Ureter (tissue), 1 donor: ENCODE results near the gene PHKG1. TPM values are rescaled to one million over a fixed set of nuclear protein-coding genes. Genes with fewer than 3 reads are reported as not detected.
A peak's percentile ranks its signal among the peaks of the same experiment; 100 is the strongest.
"Not testable (repeated sequence)": the region's sequence is repeated elsewhere in the genome, so short reads cannot be mapped to it uniquely, and the experiment has no call there.

ENCODE experiments used
- DNase-seq: peaks from one replicate; pipeline ENCODE4 v3.0.0-alpha.2; 2020; ENCODE audit warnings: low spot score
- total RNA-seq: library from RNA; stranded (reverse); gene quantifications from one replicate; pipeline ENCODE4 v1.2.4, GENCODE V29; 2023
- donor health status: DM: yes; HTN: yes; CAD: no.

PHKG1 gene
- total RNA-seq, 1 donor from 2014 or later: 3.1 TPM

DNA sequence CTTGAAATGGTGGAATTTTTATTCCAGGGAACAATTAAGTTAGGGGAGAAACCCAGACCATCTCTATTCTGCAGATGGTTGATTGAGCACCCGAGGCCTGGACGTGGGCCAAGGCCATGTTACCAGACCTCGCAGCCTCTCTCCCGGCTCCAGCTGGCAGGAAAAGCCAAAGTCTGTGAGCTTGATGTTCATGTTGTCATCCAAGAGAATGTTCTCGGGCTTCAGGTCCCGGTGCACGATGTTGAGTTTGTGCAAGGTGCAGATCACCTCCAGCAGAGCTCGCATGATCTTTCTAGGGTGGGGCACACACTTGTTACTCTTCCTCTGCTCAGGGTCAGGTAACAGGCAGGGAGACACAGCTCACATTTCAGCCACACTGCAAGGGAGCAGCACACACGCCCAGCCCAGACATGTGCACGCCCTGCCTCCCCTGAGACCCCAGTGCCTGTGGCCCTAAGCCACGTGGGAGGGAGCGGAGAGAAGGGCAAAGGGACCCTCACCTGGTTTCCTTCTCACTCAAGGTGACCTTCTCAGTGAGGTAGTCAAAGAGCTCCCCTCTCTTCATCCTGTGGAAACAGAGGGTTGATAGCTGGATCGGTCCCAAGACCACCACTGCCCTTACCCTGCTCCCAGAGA, 9.5 kb downstream of the PHKG1 start:
- no peak for DNase-seq

DNA sequence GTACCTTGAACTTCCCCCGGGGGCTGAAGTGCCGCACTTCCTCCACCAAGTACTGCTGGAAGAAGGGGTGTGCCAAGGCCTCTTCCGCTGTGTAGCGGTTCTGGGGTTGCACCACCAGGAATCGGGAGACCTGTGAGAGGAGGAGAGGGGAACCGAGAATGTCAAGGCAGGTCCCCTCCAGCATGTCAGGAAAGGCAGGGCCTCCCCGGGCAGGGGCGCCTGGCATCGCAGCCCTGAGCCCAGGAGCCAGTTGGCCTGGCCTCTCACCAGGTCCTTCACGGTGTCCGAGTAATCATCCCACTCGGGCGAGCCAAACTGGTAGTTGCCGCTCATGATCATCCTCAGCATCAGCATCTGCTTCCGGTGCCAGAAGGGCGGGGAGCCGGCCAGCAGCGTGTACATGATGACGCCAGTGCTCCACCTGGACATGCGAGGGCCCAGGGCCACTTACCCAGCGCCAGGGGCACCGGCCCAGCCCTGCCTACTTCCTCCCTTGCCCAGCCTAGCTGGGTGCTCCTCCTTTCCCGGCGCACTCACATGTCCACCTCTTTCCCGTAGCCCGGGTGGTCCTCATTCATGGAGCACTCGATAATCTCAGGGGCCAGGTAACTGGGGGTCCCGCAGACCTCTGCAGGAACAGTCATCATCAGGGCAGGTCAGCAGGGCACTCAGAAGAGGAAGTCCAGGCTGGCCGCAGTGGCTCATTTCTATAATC, 11.0 kb downstream of the PHKG1 start:
- no peak for DNase-seq

DNA sequence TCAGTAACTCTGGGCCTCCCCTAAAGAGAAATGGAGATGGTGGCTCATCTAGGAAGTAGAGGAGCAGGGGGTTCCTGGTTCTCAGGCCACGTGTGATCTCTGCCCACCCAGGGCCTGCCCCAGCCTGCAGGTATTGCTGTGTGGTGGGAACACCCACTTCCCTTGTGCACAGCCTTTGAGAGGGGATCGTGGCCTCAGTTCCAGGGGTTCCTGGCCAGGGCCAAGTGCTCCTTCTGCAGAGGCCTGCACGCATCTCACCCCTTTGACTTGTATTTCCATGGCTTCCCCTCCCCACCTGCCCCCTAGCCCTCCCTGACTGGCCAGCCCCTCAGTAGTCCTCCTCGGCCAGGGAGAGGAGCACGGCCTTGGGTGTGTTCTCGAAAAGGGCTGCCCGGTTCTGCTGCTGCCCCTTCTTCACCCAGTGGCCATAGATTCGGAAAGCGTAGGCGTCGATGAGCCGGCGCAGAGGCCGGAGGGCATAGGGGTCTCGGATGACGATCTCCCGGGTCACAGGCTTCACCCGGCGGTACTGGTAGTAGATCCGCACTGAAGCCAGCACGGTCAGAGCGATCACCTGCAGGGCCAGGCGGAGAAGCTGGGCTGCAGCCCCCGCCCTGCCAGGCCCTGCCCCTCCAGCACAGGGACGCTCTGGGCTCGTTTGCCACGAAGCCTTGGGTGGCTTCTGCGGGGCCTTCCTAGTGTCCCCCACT, 11.9 kb downstream of the PHKG1 start:
- DNase-seq: not testable (repeated sequence)

DNA sequence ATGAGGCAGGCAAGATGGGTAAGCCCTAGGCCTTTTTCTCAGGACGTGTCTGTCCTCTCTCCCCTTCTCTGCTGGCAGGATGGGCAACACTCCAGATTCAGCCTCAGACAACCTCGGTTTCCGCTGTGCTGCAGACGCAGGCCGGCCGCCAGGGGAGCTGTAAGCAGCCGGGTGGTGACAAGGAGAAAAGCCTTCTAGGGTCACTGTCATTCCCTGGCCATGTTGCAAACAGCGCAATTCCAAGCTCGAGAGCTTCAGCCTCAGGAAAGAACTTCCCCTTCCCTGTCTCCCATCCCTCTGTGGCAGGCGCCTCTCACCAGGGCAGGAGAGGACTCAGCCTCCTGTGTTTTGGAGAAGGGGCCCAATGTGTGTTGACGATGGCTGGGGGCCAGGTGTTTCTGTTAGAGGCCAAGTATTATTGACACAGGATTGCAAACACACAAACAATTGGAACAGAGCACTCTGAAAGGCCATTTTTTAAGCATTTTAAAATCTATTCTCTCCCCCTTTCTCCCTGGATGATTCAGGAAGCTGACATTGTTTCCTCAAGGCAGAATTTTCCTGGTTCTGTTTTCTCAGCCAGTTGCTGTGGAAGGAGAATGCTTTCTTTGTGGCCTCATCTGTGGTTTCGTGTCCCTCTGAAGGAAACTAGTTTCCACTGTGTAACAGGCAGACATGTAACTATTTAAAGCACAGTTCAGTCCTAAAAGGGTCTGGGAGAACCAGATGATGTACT, 13.1 kb downstream of the PHKG1 start:
- peak; percentile 81 for DNase-seq

DNA sequence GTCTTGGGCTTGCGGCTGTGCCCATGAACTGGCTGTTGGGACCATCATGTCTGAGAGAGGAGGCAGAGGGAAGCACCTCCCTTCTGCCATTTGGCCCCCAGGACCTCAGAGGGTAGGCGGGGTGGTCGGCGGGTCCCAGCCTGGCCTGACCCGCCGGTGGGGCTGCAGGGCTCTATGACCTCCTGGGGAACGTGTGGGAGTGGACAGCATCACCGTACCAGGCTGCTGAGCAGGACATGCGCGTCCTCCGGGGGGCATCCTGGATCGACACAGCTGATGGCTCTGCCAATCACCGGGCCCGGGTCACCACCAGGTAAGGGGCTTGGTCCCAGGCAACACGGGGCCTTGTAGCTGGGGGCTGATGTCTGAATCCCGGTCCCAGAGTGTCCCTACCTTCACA, 14.6 kb downstream of the PHKG1 start:
- no peak for DNase-seq

DNA sequence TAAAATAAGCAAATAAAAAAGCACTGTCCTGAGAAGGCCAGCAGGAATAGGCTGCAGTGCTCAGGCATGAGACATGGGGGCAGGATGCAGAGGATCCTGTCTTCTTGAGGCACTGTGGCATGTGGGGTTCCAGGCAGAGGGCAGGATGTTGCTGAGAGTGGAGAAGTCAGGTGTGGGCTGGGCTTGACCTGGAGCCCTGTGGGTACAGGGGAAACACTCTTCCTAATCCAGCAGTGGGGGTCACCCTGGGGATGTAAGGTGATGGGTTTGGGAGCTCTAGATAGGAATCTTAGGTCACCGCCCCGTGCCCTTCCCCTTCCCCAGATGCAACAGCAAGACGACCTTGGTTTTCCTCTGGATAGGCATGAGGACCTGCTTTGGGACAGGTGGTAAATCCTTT, 15.1 kb downstream of the PHKG1 start:
- no peak for DNase-seq

DNA sequence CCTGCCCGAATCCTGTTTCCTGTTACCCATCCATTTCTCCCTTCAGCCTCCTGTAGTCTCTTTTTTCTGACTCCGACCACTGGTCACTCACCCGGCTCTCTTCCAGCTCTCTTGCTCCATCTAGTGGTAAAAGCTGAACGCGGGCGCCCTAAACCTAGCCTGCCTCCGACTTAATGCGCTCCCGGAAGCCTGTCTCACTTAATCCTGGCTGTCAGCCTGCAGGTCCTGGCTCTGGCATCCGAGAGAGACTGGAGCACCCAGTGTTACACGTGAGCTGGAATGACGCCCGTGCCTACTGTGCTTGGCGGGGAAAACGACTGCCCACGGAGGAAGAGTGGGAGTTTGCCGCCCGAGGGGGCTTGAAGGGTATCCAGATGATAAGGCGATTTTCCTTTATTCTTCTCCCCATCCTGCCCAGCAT, 18.4 kb downstream of the PHKG1 start:
- peak; percentile 93 for DNase-seq

DNA sequence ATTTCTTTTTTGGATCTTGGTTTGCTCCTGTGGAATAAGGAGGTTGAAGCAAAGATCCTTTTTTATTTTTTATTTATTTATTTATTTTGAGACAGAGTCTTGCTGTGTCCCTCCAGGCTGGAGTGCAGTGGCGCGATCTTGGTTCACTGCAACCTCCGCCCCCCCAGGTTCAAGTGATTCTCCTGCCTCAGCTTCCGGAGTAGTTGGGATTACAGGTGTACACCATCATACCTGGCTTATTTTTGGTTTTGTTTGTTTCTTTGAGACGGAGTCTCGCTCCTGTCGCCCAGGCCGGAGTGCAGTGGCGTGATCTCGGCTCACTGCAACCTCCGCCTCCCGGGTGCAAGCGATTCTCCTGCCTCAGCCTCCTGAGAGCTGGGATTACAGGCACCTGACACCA, 26.4 kb downstream of the PHKG1 start:
- DNase-seq: not testable (repeated sequence)

DNA sequence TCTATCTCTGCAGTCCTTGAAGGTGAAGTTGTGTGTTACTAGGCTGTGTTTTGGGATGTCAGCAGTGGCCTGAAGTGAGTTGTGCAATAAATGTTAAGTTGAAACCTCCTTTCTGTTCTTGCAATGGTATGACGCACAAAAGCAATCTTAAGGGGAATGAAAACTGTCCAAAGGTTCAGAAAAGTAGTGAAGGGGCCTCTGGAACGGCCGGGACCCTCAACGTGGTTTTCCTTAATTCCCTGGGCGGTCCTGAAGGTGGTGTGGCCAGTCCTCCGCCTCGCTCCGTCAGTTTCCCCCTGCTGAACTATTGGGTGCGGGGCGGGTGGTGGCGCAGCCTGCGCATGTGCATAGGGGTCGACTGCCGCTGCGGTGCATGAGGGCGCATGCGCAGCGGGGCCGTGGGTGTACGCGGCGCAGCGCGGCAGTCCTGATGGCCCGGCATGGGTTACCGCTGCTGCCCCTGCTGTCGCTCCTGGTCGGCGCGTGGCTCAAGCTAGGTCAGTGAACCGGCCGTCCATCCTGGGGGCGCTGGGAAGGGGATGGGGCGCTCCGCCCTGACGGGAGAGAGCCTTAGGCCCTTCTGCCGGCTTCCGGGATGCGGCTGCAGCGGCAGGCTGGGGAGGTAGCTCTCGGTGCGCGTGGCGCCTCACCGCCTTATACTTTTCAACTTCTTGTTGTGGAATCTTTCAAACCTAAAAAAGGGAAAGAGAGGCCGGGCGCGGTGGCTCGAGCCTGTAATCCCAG, 28.7 kb downstream of the PHKG1 start, which contains the start of gene SUMF2:
Gene SUMF2, plus strand, starts transcription at position 405 of the 744 bp plus-strand sequence. Its CDS starts 26 bp downstream, at position 431.
- DNase-seq: peak; percentile 90

DNA sequence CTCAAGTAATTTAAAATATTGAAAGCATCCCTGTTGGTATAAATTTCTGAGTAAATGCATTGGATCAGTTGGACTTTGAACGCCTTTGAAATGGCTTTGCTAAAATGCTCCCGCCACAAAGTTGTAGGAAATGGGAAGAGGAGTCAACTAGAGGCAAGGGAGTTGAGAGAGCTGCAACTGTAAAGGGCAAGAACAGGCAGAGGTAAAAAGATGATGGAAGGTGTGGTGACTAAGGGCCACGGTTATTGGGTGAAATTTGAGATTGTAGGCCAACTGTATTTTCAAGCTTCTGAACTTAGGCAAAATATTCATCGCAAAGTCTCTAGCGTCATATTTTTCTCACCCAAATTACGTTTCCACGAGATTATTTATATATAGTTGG, 29.3 kb downstream of the PHKG1 start:
- no peak for DNase-seq

DNA sequence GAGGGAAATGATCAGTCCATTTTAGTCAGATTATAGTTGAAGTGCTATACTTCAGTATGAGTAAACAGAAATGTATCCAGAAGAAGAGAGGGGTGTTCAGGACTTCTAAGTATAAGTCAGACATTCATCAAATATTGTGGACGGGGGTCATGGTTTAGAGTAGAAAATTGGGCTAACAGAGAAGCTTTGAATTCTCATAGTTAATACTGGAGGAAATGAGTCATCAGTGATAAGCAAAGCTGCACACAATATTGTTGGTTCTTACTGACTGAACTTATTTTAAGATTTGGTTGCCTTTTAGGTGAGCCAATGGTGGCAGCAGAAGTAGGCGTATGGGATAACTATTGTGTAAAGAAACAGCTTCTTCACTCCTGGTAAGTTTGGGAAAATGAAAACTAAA, 30.4 kb downstream of the PHKG1 start:
- DNase-seq: no peak

DNA sequence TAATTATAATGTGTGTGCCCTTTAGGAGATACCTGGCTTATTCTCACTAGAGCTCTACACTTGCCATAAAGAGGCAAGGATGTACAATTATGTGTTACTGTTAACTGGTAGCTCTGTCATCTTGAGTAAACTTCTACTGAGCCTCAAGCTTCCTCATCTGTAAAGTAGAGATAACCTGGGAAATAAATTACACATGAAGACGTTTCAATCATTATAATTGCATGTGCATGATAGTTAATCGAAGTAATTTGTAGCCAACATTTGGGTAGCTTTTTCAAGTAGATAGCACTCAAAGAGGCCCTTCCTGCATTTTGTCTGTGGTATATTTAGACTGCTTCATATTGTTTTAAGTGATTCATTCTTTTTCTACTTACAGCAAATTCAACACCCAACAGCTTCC, 38.8 kb downstream of the PHKG1 start:
- DNase-seq: no peak

DNA sequence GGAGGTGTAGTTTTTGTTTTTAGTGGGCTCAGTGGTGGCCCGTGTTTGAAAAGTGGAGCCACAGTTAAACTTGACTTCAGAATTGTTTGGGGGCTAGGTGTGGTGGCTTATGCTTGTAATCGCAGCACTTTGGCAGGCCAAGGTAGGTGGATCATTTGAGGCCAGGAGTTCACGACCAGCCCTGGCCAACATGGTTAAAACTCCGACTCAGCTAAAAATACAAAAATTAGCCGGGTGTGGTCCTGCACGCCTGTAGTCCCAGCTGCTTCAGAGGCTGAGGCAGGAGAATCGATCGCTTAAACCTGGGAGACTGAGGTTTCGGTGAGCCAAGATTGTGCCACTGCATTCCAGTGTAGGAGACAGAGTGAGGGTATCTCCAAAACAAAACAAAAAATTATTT, 39.4 kb downstream of the PHKG1 start:
- no peak for DNase-seq

DNA sequence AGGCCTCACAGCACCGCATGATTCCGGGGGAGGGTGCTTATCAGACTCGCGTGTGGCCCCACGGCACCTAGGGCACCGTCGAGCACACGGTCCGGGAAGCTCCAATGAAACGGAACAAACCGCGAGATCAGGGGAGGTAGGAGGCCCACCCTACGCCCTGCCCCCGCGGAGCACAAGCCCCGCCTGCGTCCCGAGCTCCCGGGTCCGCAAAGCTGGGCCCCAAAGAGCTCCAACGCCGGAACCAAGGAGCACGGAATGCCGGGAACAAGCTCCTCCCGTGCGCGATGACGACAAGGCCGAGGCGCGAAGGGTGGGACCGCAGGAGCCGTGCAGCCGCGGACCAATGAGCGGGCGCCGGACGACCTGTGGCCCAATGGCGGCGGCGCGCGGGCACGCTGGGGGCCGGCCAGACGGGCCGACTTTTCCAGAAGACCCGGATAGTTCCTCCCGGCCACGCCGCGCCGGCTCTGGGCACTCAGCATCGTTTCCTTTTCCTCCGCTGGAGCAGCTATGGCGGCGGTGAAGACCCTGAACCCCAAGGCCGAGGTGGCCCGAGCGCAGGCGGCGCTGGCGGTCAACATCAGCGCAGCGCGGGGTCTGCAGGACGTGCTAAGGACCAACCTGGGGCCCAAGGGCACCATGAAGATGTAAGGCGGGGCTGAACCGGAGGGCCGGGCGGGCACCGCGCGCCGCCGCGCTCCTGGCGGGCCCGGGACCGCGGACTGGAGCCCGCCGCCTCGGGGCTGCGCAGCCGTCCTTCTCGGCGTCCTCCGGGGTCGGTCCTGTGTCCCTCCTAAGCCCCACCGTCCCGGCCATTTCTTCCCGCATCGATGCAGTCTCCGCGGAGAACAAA, 41.2 kb downstream of the PHKG1 start, which contains the start of the genes CCT6A and PSPH:
Gene CCT6A, plus strand, starts transcription at position 427 of the 853 bp plus-strand sequence. Its CDS starts 84 bp downstream, at position 511.
Gene PSPH, minus strand, starts transcription at position 106 of the 853 bp plus-strand sequence. CDS start 30,232 bp downstream, outside the sequence.
- DNase-seq: peak; percentile 98

DNA sequence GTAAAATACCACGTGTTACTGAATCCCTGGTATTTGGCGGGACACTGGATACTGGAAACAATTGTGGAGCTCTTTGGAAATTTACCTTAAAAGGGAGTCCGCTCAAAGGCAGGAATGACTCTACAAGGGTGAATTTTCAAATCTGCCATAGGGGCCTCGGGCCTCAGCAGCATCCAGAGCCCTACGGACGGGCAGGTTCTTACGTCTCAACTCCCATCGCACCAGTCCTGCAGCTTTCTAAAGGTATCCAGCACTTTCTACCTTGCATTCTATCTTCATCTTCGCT, 41.8 kb downstream of the PHKG1 start:
- DNase-seq: no peak

DNA sequence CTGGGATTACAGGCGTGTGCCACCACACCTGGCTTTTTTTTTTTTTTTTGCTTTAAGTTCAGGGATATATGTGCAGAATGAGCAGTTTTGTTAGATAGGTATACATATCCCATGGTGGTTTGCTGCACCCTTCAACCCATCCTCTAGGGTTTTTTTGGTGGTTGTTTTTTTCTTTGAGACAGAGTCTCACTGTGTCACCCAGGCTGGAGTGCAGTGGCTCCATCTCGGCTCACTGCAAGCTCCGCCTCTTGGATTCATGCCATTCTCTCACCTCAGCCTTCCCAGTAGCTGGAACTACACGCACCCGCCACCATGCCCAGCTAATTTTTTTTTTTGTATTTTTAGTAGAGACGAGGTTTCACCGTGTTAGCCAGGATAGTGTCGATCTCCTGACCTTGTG, 44.0 kb downstream of the PHKG1 start:
- not testable (repeated sequence) for DNase-seq

DNA sequence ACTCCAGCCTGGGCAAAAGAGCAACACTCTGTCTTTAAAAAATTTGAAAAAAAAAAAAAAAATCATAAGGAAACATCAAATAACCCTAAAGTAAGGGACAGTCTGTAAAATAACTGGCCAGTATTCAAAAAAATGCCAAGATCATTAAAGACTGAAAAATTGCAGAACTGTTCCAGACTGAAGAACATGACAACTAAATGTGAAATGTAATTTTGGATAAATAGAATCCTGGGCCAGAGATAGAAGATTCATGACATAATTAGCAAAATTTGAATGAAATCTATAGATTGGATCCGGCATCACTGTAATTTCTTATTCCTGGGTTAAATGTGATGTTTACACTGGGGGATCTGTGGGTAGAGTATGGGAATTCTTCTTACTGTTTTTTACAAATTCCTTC, 44.5 kb downstream of the PHKG1 start:
- DNase-seq: no peak

DNA sequence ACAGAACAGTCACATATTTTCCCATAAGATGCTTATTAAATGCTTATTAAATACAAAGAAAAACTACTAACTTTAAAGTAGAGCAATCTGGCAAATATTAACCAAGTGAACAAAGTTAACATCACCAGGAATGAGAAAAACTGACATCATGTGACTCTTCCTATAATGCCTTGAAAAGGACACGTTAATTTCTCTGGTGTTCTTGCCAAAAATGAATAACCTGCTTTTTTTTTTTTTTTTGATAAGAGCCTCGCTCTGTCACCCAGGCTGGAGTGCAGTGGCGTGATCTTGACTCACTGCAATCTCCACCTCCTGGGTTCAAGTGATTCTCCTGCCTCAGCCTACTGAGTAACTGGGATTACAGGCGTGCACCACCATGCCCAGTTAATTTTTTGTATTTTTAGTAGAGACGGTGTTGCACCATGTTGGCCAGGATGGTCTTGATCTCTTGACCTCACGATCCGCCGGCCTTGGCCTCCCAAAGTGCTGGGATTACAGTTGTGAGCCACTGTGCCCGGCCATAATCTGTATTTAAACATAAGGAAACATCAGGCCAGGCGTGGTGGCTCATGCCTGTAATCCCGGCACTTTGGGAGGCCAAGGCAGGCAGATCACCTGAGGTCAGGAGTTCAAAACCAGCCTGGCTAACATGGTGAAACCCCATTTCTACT, 45.2 kb downstream of the PHKG1 start:
- DNase-seq: not testable (repeated sequence)

DNA sequence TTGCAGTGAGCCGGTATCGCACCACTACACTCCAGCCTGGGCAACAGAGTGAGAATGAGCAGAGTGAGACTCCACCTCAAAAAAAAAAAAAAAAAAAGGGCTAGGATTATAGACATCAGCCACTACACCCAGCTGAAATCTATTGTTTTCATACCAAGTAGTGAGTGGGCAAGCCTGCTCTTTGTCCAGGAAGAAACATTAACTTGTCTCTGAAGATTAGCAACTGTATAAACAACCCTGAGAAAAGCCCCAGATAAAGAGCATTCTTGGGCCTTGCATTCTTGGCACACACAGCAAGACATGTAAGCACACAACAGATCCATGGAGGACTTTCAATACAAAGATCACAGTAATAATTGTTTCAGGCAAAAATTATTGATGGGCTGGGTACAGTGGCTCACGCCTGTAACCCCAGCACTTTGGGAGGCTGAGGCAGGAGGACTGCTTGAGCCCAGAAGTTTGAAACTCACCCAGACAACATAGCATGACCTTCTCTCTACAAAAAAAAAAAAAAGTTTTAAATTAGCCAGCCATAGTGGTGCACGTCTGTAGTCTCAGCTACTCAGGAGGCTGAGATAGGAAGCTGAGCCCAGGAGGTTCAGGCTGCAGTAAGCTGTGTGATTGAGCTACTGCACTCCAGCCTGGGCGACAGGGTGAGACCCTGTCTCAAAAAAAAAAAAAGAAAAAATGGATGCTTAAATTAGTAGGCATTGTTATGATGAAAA, 45.9 kb downstream of the PHKG1 start:
- DNase-seq: no peak
